Lung microvascular endothelial cell (primary cell): ENCODE results near the gene TAS1R3. TPM values are rescaled to one million over a fixed set of nuclear protein-coding genes. Genes with fewer than 3 reads are reported as not detected.
A peak's percentile ranks its signal among the peaks of the same experiment; 100 is the strongest.
"Not testable (repeated sequence)": the region's sequence is repeated elsewhere in the genome, so short reads cannot be mapped to it uniquely, and the experiment has no call there.

Experiments used
- DNase-seq, 2 donors: peaks; one replicate each; pipeline versions ENCODE4 v3.0.0 to v3.0.0-alpha.2; 2010; ENCODE audit warnings: low read depth in 2 of 2
- total RNA-seq: library from RNA; depleted of rRNA; stranded (reverse); fragments of >200 nt; gene quantifications from 2 replicates; pipeline ENCODE4 v1.2.1, GENCODE V29; 2014

The TAS1R3 gene
- total RNA-seq, 1 donor from 2014 or later = 0.20 TPM

- no peak for DNase-seq
Observed at GRCh38 chr1:1308756-1309250, 22.3 kb upstream of the TAS1R3 start.

- DNase-seq = no peak
Observed at GRCh38 chr1:1309251-1310108, 21.6 kb upstream of the TAS1R3 start.

- no peak for DNase-seq
Observed at GRCh38 chr1:1310109-1310385, 21.0 kb upstream of the TAS1R3 start.

GRCh38 chr1:1310476-1311053 lies 20.5 kb upstream of the TAS1R3 start:
- no peak for DNase-seq

GRCh38 chr1:1311107-1312104 lies 19.7 kb upstream of the TAS1R3 start:
- no peak for DNase-seq

- DNase-seq = no peak
Observed at GRCh38 chr1:1312450-1313314, 18.4 kb upstream of the TAS1R3 start.

GRCh38 chr1:1313500-1314236 lies 17.4 kb upstream of the TAS1R3 start:
- no peak for DNase-seq

DNA sequence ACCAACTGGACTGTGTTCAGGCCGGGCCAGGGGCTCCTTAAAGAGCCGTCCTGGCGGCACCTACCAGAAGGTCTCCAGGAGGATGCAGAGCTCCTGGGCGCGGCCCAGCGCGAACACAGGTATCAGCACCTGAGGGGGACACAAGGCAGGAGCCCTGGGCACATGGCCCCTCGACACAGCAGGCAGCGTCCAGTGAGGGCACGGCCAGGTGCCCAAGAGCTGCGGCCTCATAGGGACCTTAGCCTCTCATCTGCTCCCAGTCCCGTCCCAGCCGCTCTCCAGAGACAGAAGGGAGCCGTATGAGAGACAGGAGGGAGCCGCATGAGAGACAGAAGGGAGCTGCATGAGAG lies 16.9 kb upstream of the TAS1R3 start:
- no peak for DNase-seq

DNA sequence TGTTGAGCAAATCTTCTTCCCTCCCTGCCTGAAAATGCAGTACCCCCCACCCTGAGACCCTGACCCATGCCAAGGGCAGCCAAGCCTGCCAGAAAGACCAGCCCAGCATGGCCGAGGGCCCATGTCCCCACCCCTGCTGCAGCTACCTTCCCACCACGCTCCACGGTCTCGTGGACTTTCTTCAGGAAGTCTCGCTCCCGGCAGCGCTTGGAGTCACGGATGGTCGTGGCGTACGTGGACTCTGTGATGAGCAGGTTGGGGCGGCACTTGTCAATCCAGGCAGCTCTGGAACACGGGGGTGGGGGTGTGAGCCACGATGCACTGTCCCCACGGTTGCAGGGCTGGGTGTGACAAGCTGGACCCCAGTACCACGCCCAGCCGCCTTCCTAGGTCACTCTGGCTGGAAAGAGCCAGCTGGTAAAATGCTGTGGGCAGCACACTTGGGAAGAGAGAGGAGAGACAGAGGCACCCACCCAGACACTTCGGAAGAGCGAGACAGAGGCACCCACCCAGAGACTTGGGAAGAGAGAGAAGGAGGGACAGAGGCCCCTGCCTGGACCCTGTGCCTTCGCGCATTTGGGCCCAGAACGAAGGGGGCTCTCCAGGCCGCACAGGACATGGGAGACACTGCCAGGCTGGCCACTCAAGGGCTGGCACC lies 16.3 kb upstream of the TAS1R3 start:
- DNase-seq = no peak

GRCh38 chr1:1315435-1315954 lies 15.6 kb upstream of the TAS1R3 start:
- DNase-seq = no peak

DNA sequence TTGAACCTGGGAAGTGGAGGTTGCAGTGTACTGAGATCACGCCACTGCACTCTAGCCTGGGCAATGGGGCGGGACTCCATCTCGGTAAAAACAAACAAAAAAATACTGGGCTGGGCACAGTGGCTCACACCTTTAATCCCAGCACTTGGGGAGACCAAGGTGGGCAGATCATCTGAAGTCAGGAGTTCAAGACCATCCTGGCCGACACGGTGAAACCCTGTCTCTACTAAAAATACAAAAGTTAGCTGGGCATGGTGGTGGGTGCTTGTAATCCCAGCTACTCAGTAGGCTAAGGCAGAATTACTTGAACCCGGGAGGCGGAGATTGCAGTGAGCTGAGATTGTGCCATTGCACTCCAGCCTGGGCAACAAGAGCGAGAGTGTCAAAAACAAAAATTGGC lies 14.9 kb upstream of the TAS1R3 start:
- DNase-seq = not testable (repeated sequence)

- DNase-seq = no peak
Observed at GRCh38 chr1:1317420-1317819, 13.7 kb upstream of the TAS1R3 start.

DNA sequence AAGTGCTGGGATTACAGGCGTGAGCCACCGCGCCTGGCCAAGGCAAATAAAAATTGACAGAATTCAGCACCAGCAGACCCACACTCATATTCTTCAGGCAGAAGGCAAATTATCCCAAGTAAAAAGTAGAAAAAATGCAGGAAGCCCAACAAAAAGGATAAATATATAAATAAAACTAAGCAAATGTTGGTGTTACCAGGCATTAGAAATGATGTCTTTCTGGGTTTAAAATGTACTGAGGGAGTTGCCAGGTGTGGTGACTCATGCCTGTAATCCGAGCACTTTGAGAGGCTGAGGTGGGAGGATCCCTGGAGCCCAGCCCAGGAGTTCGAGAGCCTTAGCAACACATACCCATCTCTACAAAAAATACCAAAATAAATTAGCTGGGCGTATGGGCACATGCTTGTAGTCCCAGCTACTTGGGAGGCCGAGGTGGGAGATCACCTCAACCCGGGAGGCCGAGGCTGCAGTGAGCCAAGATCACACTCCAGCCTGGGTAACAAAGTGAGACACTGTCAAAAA lies 12.9 kb upstream of the TAS1R3 start:
- peak; percentile 73 to 77 for DNase-seq

GRCh38 chr1:1318777-1319645 lies 12.1 kb upstream of the TAS1R3 start:
- no peak for DNase-seq

GRCh38 chr1:1319646-1319941 lies 11.5 kb upstream of the TAS1R3 start:
- DNase-seq = no peak

DNA sequence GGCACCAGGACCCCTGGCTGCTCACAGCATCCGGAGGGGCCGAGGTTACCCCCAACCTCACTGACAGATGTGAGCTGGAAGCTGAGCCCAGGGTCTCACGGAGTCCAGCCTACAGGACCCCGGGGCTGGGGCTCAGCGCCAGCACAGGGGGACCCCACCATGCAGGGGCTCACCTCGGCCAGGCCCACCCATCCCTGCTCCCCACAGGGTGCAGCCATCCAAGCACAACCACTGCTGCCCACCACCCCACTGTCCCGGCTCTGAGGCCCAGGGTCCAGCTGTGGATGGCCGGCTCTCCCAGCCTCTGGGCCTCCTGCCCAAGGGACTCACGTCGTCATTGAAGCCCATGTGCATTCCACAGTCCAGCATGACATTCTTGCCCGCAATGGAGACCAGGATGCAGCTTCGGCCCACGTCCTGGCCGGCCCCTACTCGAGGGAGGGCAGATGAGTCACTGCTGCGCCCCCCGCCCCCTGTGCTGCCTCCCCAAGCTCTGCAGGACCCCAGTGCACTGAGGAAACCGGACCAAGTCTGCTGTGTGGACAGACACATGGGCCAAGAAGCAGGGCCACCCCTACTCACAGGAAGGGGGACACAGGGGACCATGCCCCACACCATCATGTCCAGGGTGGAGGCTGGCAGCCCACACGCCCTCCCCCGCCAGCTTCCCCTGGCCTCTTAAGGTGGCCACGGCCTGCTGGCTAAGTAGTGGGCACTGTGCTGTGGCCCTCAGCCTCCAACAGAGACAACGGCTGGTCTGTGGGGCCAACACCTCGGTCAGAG lies 10.2 kb upstream of the TAS1R3 start:
- DNase-seq = no peak

GRCh38 chr1:1321477-1321876 lies 9.6 kb upstream of the TAS1R3 start:
- DNase-seq = no peak

DNA sequence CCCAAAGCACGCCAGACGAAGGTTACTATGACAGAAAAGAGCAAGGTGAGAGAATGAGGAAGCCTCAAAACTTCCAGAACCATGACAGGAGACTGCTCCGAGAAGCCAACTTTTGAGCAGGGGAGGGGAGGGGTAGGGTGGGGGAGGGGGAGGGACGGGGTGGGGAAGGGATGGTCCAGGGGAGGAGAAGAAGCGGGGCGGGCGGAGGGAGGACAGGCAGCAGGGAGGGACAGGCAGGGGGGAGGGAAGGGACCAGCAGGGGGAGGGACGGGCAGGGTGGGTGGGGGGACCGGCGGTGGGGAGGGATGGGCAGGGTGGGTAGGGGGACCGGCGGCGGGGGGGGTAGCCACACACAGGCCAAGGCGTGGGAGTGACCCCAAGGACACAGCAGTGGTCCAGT lies 8.7 kb upstream of the TAS1R3 start:
- no peak for DNase-seq
